Sigmoid colon (tissue), 4 donors: ENCODE measurements around the gene ZFYVE28.

ENCODE experiments used
- CTCF ChIP-seq, 4 experiments: fragments of 450-650 bp in 3 of 4; fragments of 200-600 bp in 1 of 4; IDR thresholded peaks; one replicate each; pipeline ENCODE4 v1.5.1; 2016 to 2019; ENCODE audit warnings: antibody characterized with exemption in 4 of 4, mild to moderate bottlenecking in 3 of 4, moderate library complexity in 2 of 4
- EP300 ChIP-seq, 4 donors: sonication (generic); formaldehyde crosslinking; IDR thresholded peaks; one replicate each; pipeline ENCODE4 v1.6.1; 2017; ENCODE audit warnings: antibody characterized with exemption in 4 of 4
- POLR2A ChIP-seq, 2 donors: fragments of 450-650 bp; IDR thresholded peaks; one replicate each; pipeline ENCODE4 v1.6.1; 2016; ENCODE audit warnings: antibody characterized with exemption in 2 of 2, mild to moderate bottlenecking in 2 of 2, moderate library complexity in 2 of 2
- POLR2AphosphoS5 ChIP-seq, 4 donors: sonication (generic); formaldehyde crosslinking; IDR thresholded peaks; one replicate each; pipeline ENCODE4 v1.6.1; 2017; ENCODE audit warnings: antibody characterized with exemption in 4 of 4

- TF ChIP-seq CTCF (IDR thresholded peaks at IDR 0.05) = no peak
- no peak for TF ChIP-seq POLR2A (IDR thresholded peaks at IDR 0.05)
- TF ChIP-seq POLR2AphosphoS5 (IDR thresholded peaks at IDR 0.05) = no peak
- TF ChIP-seq EP300 (IDR thresholded peaks at IDR 0.05) = no peak
Observed at GRCh38 chr4:2443956-2444740, 25.7 kb upstream of the ZFYVE28 start.
